NCI-H2196 treated with DMSO at 0.1 percent for 48 hours (cell line): Measurements from ENCODE around the gene NVL.
A peak's percentile ranks its signal among the peaks of the same experiment; 100 is the strongest.
"Not testable (repeated sequence)": the region's sequence is repeated elsewhere in the genome, so short reads cannot be mapped to it uniquely, and the experiment has no call there.

Source experiments
- DNase-seq: peaks from one replicate; lab custom pipeline; 2025; ENCODE audit not compliant: unreplicated experiment; lab: John Stamatoyannopoulos, UW

The NVL gene

DNA sequence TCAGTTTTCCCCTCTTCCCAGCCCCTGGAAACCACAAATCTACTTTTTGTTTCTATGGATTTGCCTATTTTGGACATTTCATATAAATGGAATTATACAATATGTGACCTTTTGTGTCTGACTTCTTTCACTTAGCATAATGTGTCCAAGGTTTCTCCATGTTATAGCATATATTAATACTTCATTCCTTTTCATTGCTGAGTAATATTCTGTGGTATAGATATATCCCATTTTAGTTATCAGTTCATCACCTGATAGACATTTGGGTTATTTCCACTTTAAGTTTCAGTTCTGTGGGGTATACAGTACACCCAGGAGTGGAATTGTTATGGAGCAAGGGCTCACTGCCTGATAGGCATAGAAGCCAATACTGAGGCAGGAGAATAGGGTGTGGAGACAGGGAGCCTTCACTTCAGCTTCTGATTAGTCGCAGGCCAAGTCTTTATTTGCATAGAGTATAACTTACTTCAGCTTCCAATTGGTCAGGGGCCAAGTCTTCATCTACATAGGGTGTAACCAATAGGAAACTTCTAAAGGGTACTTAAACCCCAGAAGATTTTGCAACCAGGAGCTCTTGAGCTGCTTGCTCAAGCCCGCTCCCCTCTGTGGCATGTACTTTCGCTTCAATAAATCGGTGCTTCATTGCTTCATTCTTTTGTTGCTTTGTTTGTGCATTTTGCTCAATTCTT is 8.3 kb upstream of the NVL start:
- no peak for DNase-seq

DNA sequence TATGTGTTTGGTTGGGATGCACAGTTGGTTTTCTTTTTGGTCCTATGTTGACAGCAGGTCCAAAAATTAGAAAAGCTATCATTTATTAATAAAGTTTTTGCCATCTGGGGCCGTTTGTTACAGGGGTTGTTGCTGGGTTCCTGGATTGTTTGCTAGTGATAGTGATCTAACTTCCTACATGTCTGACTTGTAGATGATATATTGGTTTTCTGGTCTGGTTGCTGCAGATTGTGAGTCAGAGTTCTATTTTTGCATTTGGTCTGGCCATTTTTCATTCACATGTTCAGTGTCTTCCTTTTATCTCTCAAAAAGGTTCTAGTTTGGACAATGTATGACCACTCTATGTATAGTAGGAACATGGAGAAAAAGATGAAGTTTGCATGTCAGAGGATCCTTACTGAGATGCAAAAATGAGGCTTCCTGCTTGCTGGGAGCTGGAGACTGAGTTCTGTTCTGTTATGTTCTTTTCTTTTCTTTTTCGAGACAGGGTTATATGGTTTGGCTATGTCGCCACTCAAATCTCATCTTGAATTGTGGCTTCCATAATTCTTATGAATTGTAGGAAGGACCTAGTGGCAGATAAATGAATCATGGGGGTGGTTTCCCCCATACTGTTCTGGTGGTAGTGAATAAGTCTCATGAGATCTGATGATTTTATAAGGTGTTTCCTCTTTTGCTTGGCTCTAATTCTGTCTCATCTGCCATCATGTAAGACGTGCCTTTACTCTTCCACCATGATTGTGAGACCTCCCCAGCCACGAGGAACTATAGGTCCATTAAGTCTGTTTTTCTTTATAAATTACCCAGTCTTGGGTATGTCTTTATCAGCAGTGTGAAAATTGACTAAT is 4.2 kb upstream of the NVL start:
- no peak for DNase-seq

GRCh38 chr1:224333309-224333926 is 3.4 kb upstream of the NVL start:
- peak; percentile 56 for DNase-seq

GRCh38 chr1:224331824-224332223 is 1.9 kb upstream of the NVL start:
- DNase-seq = no peak

DNA sequence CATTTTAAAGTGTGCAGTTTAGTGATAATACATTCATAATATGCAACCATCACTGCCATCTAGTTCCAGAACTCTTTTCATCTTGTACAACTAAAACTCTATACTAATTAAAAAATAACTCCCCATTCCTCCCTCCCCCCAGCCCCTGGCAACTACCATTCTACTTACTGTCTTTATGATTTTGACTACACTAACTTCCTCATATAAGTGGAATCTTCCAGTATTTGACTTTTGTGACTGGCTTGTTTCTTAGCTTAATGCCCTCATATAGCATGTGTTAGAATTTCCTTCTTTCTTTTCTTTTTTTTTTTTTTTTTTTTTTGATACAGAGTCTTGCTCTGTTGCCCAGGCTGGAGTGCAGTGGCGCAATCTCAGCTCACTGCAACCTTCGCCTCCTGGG is 1.4 kb upstream of the NVL start:
- no peak for DNase-seq

GRCh38 chr1:224329484-224329841 is 509 bp downstream of the NVL start:
- DNase-seq = no peak

DNA sequence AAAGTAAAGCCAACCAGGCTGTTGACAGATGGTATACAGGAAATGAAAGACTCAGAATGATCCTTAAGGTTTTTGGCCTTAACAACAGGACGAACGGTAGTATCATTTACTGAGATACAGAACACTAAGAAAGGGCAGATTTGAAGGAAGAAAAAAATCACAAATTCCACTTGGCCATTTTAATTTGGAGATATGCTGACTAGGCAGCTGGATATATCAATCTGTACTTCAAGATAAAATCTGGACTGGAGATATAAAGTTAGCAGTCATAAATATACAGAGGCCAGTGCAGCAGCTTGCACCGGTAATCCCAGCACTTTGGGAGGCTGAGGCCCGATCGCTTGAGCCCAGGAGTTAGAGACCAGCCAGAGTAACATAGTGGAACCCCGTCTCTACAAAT is 1.3 kb downstream of the NVL start:
- no peak for DNase-seq

DNA sequence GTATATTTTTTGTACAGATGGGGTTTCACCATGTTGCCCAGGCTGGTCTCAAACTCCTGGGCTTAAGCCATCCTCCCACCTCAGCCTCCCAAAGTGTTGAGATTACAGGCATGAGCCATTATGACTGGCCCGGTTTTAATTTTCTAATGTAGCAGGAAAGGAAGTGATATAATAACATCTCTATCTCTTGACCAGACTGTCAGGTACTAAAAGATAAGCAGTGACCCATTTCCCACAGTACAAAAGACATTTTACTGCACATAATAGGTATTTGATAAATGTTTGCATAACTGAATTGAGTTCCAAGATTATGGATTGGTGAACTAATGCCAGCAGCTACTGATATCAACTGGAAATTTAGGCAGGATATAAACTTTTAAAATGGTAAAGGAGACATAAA is 4.0 kb downstream of the NVL start:
- no peak for DNase-seq

DNA sequence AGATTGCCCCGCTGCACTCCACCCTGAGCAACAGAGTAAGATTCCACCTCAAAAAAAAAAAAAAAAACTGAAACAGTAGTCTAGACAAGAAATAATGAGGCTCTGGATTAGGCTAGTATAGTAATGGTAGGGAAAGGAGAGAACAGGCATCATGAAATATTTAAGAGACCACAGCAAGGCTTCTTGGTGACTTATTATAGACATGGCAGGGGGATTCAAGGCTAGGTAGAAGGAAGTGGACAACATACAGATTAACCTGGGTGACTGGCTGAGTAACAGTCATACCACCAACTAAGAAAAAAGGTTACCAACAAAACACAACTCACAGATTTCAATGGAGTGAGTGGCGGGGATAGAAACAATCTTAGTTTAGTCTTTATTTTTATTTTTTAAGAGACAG is 8.3 kb downstream of the NVL start:
- no peak for DNase-seq

DNA sequence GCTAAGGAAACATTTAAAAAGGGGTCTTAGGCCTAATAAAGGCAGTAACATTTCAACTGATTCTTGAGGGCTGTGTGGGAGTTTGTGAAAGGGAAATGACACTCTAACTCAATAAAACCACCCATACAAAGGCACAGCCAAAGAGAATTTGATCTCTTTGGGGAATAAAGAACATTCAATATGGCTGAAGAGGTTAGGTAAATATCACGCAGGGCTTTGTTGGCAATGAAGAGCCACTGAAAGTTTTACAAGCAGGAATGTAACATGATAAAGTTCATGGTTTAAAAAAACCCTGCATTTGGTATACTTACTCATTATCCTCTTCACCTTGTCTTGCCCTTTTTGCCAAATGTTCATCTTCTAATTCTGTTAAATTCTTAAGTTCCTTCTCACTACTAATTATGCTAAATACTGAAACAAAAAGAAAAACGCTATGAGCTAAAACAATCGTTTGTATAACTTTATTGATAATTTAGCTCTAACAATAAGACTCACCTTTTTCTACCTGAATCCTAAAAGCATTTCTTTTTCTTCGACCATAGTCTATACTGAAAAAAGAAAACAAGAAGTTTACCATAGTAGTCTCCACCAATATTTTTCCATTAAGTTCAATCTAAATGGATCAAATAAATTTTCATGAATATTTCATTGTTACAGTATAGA is 12.5 kb downstream of the NVL start:
- peak; percentile 80 for DNase-seq

DNA sequence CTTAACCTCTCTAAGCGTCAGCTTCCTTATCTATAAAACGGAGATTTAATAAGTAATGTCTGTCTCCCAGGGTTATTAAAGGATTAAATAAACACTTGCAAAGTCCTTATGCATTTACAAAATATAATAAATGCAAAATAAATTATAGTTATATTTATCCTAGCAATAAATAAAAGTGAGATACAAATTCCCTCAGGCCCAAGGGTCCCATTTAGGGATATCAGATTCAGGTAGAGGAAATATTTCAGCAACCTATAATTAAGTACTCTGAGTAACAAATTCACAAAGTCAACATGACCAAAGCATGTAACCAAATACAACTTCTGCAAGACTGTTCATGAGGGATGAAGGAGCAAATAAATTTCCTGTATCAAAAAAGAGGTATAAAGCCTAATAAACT is 17.9 kb downstream of the NVL start:
- DNase-seq = no peak

DNA sequence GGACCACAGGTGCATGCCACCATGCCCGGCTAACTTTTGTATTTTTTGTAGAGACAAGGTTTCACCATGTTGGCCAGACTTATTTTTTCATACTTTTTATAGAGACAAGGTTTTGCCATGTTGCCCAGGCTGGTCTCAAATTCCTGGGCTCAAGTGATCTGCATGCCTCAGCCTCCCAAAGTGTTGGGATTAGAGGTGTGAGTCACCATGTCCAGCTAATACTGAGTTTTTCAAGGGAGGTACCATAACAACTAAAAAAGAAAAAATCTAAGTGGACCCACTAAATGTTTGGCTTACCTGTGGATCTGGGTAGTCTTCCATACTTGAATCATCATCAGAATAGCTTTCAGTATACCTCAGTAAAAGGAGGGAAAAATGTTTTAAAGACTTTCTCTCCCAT is 18.5 kb downstream of the NVL start:
- not testable (repeated sequence) for DNase-seq

DNA sequence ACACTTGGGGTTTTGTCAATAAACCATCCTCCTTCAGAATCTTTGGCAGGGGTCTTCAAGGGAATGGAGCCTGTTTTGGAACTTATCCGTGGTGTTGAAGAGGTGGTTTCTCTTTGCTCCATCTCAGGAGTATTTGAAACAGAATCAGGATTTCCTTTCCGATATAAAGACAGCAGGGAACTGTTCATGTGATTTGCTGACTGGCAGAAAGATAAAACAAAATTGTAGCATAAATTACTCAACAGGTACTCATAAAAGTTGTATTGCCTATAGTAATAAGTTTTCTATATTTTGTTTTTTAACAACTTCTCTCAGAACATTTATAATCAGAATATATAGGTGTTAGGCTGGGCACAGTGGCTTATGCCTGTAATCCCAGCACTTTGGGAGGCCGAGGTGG is 21.9 kb downstream of the NVL start:
- no peak for DNase-seq

- no peak for DNase-seq
These were observed 25.2 kb downstream of the NVL start for GRCh38 chr1:224304767-224305166.

DNA sequence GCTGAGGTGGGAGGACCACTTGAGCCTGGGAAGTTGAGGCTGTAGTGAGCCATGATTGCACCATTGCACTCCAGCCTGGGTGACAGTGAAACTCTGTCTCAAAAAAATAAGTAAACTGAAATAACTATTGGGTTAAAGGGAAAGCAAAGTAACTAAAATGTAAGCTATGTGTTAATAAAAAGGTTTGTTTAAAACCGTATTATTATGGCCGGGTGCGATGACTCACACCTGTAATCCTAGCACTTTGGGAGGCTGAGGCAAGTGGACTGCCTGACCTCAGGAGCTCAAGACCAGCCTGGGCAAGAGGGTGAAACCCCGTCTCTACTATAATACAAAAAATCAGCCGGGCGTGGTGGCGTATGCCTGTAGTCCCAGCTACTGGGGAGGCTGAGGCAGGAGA is 27.0 kb downstream of the NVL start:
- no peak for DNase-seq

DNA sequence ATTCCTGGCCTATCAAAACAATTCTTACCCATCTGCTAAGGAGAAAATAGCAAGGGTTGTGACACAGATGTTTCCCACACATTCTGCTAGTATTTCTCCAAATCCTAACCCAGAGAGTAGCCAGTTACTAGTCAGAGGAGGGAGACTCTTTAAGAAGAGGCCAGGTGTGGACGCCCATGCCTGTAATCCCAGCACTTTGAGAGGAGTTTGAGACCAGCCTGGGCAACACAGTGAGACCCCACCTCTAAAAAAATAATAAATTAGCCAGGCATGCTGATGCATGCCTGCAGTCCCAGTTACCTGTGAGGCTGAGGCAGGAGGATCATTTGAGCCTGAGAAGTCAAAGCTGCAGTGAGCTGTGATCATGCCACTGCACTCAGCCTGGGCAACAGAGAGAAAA is 28.6 kb downstream of the NVL start:
- DNase-seq = no peak

- DNase-seq = peak; percentile 38
These were observed 29.6 kb downstream of the NVL start for GRCh38 chr1:224300346-224300745.

DNA sequence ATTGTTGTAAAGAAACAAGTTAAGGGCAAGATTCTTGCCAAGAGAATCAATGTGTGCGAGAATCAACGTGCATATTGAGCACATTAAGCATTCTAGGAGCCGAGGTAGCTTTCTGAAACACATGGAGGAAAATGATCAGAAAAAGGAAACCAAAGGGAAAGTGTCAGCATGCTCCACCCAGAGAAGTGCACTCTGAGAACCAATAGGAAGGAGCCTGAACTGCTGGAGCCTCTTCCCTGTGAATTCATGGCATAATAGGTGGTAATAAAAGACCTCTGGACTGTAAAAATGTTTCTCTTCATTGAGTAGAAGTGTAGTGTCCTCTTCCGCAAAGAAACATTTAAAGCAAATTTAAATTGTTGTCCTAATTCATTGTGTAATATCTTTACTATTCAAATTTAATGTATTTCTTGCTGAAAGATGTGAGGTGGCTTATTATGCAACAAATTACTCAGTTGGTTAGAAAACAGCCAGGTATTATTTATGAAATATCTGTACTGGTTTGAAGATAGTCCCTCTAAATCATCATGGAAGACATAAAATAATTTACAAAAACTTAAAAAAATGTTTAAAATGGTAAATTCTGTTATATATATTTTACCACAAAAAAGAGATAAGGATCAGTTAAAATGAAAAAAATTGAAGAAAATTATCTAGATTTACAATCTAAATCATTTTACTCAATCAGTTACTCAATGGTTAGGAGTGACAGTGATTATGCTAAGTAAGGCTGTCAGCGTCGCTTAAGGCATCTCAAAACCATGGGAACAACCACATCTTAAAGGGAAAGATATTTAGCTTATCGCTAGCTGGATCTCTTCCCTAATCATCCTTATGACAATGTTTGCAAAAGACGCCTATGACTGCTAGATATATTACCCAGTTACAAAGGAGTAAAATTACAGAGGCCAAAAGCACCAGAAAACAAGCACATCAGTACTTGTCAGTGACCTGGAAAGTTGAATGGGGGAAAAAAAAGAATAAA is 31.3 kb downstream of the NVL start:
- no peak for DNase-seq

- DNase-seq = no peak
These were observed 35.2 kb downstream of the NVL start for GRCh38 chr1:224294775-224295174.

DNA sequence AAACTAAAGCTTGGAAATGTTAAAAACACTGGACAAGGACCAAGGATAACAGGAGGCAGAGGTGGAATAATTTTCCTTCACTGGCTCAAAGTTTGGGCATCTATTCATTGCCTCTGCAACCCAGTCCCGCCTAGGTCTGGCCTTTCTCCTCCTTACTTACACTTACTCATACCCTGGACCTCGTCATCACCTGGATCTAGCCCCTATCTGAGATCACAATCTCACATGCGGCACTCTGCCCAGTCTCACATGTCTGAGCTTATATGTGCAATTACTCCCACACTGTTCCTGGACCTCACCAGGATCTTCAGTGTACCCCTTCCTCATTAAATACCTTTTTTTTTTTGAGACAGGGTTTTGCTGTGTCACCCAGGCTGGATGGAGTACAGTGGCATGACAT is 37.6 kb downstream of the NVL start:
- no peak for DNase-seq

DNA sequence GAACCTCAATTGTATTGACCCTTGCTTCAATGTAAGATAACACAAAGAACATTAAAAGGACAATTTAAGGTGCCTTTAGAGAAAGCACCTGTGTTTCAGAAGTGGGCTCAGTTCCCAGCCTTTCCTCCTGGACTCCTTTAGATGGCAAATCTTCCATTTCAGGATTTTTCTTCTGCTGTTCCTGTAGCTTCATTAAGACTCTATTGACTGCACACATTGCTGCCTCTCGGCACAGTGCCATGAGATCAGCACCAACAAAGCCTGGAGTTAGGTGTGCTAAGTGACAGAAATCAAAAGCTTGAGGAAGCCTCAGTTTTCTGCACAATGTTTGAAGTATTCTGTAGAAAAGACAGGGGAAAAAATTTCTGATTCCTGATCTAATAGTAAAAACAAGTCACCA is 40.6 kb downstream of the NVL start:
- DNase-seq = no peak
